Caco-2 (cell line): ENCODE data around the gene CHMP4A. TPM values are rescaled to one million over a fixed set of nuclear protein-coding genes. Genes with fewer than 3 reads are reported as not detected.

Experiments
- BruUV-seq: library from RNA; stranded (reverse); fragments of 400-500 nt; replicated peaks from 2 replicates; lab custom pipeline; 2021; lab: Mats Ljungman, UMichigan
- CTCF ChIA-PET: fragments of 300-600 bp; sonication (Branson Sonifier 250); formaldehyde crosslinking; loops from one replicate; lab custom pipeline; 2022; ENCODE audit warnings: antibody characterized with exemption; lab: Charles Lee
- POLR2A ChIA-PET: fragments of 300-600 bp; sonication (Branson Sonifier 250); formaldehyde crosslinking; loops from one replicate; lab custom pipeline; 2022; ENCODE audit warnings: antibody characterized with exemption; lab: Charles Lee
- DNase-seq, 2 experiments: peaks; one replicate each; pipeline versions ENCODE4 v3.0.0 to v3.0.0-alpha.2; 2020 to 2022
- H3K27me3 ChIP-seq: replicated peaks from 2 replicates; pipeline ENCODE4 v1.6.0; 2011; ENCODE audit warnings: low read length; ENCODE audit not compliant: control insufficient read depth, insufficient read depth
- H3K36me3 ChIP-seq: 2 replicates; pipeline ENCODE4 v1.5.1; 2011; ENCODE audit warnings: low read length; ENCODE audit not compliant: control insufficient read depth, insufficient read depth
- H3K4me1 ChIP-seq: fragments of 250-450 bp; sonication (Bioruptor Pico); 2 replicates; pipeline ENCODE4 v1.5.1; 2020; ENCODE audit warnings: mild to moderate bottlenecking
- H3K4me3 ChIP-seq: 2 replicates; pipeline ENCODE4 v1.5.1; 2011; ENCODE audit warnings: low read depth, mild to moderate bottlenecking, control low read depth, low read length
- H3K9me3 ChIP-seq: fragments of 250-450 bp; sonication (Bioruptor Pico); 2 replicates; pipeline ENCODE4 v1.5.1; 2020; ENCODE audit warnings: mild to moderate bottlenecking, moderate library complexity
- H3K27ac Mint-ChIP-seq: one replicate; pipeline ENCODE4 v1.8.0; 2022; ENCODE audit warnings: mixed read lengths; ENCODE audit not compliant: unreplicated experiment
- H3K27me3 Mint-ChIP-seq: one replicate; pipeline ENCODE4 v1.8.0; 2022; ENCODE audit warnings: mixed read lengths; ENCODE audit not compliant: insufficient read depth, unreplicated experiment
- H3K36me3 Mint-ChIP-seq: one replicate; pipeline ENCODE4 v1.8.0; 2022; ENCODE audit warnings: mild to moderate bottlenecking, mixed read lengths; ENCODE audit not compliant: insufficient read depth, unreplicated experiment
- H3K4me1 Mint-ChIP-seq: one replicate; pipeline ENCODE4 v1.8.0; 2022; ENCODE audit warnings: low read depth, mixed read lengths; ENCODE audit not compliant: unreplicated experiment
- H3K4me3 Mint-ChIP-seq: one replicate; pipeline ENCODE4 v1.8.0; 2022; ENCODE audit warnings: mild to moderate bottlenecking, moderate library complexity, mixed read lengths; ENCODE audit not compliant: unreplicated experiment
- H3K9me3 Mint-ChIP-seq: one replicate; pipeline ENCODE4 v1.8.0; 2022; ENCODE audit warnings: mixed read lengths; ENCODE audit not compliant: unreplicated experiment
- intact Hi-C: fragments of 100-400 bp; cut with micrococcal nuclease; formaldehyde crosslinking; loops from one replicate; pipeline ENCODE4 v1.10.0; 2022; ENCODE audit not compliant: unreplicated experiment
- total RNA-seq: library from RNA; stranded (reverse); gene quantifications from 2 replicates; pipeline ENCODE4 v1.2.3, GENCODE V29; 2022
- TF ChIP-seq, protein P1 (sequence below), 2 experiments: fragments of 200-600 bp in 1 of 2; IDR thresholded peaks; 1 replicate in 1 of 2; 2 replicates in 1 of 2; pipeline versions ENCODE4 v1.5.1 to v1.8.0; 2011 to 2022; ENCODE audit warnings: antibody characterized with exemption in 1 of 2, control low read depth in 1 of 2, inconsistent platforms in 1 of 2, low read depth in 1 of 2, low read length in 1 of 2, mild to moderate bottlenecking in 1 of 2, moderate library complexity in 1 of 2; ENCODE audit not compliant: insufficient read depth in 1 of 2, severe bottlenecking in 1 of 2, unreplicated experiment in 1 of 2

The CHMP4A gene
- total RNA-seq, 1 experiment from 2014 or later = 57.7 TPM

DNA sequence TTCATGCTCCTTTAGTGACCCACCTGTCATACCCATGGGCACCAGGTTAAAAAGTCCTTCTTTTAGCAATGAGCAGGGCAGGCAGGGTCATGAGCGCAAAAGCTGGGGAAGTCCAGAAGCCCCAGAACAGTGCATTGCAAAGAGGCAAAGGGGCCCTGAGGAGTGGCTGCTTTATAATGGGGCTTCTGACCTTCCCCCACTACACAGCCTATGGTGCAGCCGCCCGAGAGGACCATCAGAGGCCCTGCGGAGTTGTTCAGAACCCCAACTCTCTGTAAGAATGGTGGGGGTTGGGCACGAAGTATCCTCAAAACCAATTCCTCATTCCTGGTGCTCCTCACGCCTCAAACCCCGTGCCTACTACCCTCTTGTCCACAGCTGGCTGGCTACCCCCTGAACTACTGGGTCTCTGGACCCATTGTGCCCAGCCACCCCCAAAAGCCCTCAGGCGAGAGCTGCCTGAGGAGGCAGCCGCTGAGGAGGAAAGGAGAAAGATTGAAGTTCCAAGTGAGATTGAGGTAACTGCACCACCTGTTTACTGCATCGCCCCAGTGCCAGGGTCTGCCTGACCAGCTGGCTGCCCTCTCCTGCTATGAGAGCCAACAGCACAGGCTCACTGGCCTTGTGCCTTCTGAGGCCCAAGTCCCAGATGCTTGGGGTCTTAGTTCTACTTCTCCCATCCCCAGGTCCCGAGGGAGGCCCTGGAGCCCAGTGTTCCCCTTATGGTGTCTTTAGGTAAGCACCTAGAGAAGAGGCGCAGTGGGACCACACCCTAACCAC, 34.7 kb downstream of the CHMP4A start:
- TF ChIP-seq, protein P1, sequence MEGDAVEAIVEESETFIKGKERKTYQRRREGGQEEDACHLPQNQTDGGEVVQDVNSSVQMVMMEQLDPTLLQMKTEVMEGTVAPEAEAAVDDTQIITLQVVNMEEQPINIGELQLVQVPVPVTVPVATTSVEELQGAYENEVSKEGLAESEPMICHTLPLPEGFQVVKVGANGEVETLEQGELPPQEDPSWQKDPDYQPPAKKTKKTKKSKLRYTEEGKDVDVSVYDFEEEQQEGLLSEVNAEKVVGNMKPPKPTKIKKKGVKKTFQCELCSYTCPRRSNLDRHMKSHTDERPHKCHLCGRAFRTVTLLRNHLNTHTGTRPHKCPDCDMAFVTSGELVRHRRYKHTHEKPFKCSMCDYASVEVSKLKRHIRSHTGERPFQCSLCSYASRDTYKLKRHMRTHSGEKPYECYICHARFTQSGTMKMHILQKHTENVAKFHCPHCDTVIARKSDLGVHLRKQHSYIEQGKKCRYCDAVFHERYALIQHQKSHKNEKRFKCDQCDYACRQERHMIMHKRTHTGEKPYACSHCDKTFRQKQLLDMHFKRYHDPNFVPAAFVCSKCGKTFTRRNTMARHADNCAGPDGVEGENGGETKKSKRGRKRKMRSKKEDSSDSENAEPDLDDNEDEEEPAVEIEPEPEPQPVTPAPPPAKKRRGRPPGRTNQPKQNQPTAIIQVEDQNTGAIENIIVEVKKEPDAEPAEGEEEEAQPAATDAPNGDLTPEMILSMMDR (IDR thresholded peaks at IDR 0.05; ENCODE audit: insufficient read depth in 1 of 2, low read depth in 1 of 2, low read length in 1 of 2, severe bottlenecking in 1 of 2, unreplicated experiment in 1 of 2) = no peak
- Histone ChIP-seq H3K27me3 (no peaks in the 10 kb centered on the region), H3K9me3 (no peaks in the 10 kb centered on the region), H3K4me3 (no peak overlapping the region), H3K4me1 (no peaks in the 10 kb centered on the region), H3K36me3 (no peaks in the 10 kb centered on the region; the same call in none of the 2 replicates)
- Mint-ChIP-seq H3K4me3 (no peak overlapping the region), H3K27me3 (no peaks in the 10 kb centered on the region), H3K4me1 (no peaks in the 10 kb centered on the region), H3K9me3 (no peaks in the 10 kb centered on the region), H3K27ac (no peak overlapping the region), H3K36me3 (peaks cover 38% of the 10 kb centered on the region)
- intact Hi-C loops = no loop called here
- no TSS peak for BruUV-seq
- ChIA-PET POLR2A (interaction anchor here (1.0 kb wide), 1 partner anchor 63 kb away, joined by 4 read pairs; no protein-coding TSS in a partner anchor), CTCF (no interaction called here)
- no peak for DNase-seq

- no peaks in the 10 kb centered on the region for H3K9me3 ChIP-seq
- ChIA-PET POLR2A (no interaction called here), CTCF (no interaction called here)
- TF ChIP-seq, protein P1 (IDR thresholded peaks at IDR 0.05; ENCODE audit: insufficient read depth in 1 of 2, low read depth in 1 of 2, low read length in 1 of 2, severe bottlenecking in 1 of 2, unreplicated experiment in 1 of 2) = no peak
- intact Hi-C loops = no loop called here
- no peak for DNase-seq
- no peak overlapping the region for H3K4me3 Mint-ChIP-seq
- H3K9me3 Mint-ChIP-seq = no peaks in the 10 kb centered on the region
- no peaks in the 10 kb centered on the region for H3K27me3 Mint-ChIP-seq
- no peaks in the 10 kb centered on the region for H3K4me1 Mint-ChIP-seq
- H3K27me3 ChIP-seq = no peaks in the 10 kb centered on the region
- no peaks in the 10 kb centered on the region for H3K4me1 ChIP-seq
- no peak overlapping the region for H3K27ac Mint-ChIP-seq
- BruUV-seq = no TSS peak
- no peaks in the 10 kb centered on the region; the same call in 1 of the 2 replicates for H3K36me3 ChIP-seq
- H3K4me3 ChIP-seq = no peak overlapping the region
- peaks cover 40% of the 10 kb centered on the region for H3K36me3 Mint-ChIP-seq
These were observed 35.4 kb downstream of the CHMP4A start for GRCh38 chr14:24177891-24178290.

- CTCF ChIA-PET = no interaction called here
- Histone ChIP-seq H3K9me3 (no peaks in the 10 kb centered on the region), H3K36me3 (no peaks in the 10 kb centered on the region; the same call in 1 of the 2 replicates), H3K27me3 (no peaks in the 10 kb centered on the region), H3K4me3 (no peak overlapping the region), H3K4me1 (no peaks in the 10 kb centered on the region)
- Mint-ChIP-seq H3K27me3 (no peaks in the 10 kb centered on the region), H3K4me3 (no peak overlapping the region), H3K9me3 (no peaks in the 10 kb centered on the region), H3K27ac (peak overlapping the region; percentile 6), H3K36me3 (peaks cover 34% of the 10 kb centered on the region), H3K4me1 (no peaks in the 10 kb centered on the region)
- TF ChIP-seq, protein P1 (IDR thresholded peaks at IDR 0.05; ENCODE audit: insufficient read depth in 1 of 2, low read depth in 1 of 2, low read length in 1 of 2, severe bottlenecking in 1 of 2, unreplicated experiment in 1 of 2) = no peak
- BruUV-seq = no TSS peak
- POLR2A ChIA-PET = no interaction called here
- intact Hi-C loops = no loop called here
- no peak for DNase-seq
These were observed 36.1 kb downstream of the CHMP4A start for GRCh38 chr14:24177041-24177825.
